Activated CD4-positive, alpha-beta T cell treated with anti-CD3 and anti-CD28 coated beads for 36 hours (primary cell): ENCODE data around the gene FMNL2. TPM values are rescaled to one million over a fixed set of nuclear protein-coding genes. Genes with fewer than 3 reads are reported as not detected.

ENCODE experiments used
- ATAC-seq: fragments of 200-7000 bp; cut with Tn5 transposase; one replicate; pipeline ENCODE4 v1.10.0; 2021; ENCODE audit warnings: mild to moderate bottlenecking, moderate library complexity
- CTCF ChIA-PET: fragments of 350-600 bp; sonication (Branson Sonifier 250); formaldehyde crosslinking; loops from one replicate; lab custom pipeline; 2021; ENCODE audit warnings: antibody characterized with exemption; lab: Charles Lee
- POLR2A ChIA-PET: fragments of 350-600 bp; sonication (Branson Sonifier 250); formaldehyde crosslinking; loops from one replicate; lab custom pipeline; 2021; ENCODE audit warnings: antibody characterized with exemption, inconsistent platforms; lab: Charles Lee
- DNase-seq: peaks from one replicate; pipeline ENCODE4 v3.0.0-alpha.2; 2020
- H3K27ac Mint-ChIP-seq: one replicate; pipeline ENCODE4 v1.8.0; 2021; ENCODE audit warnings: mixed read lengths
- H3K27me3 Mint-ChIP-seq: one replicate; pipeline ENCODE4 v1.8.0; 2021; ENCODE audit warnings: mixed read lengths
- H3K36me3 Mint-ChIP-seq: one replicate; pipeline ENCODE4 v1.8.0; 2021; ENCODE audit warnings: low read depth, mixed read lengths
- H3K4me1 Mint-ChIP-seq: one replicate; pipeline ENCODE4 v1.8.0; 2021; ENCODE audit warnings: mixed read lengths
- H3K4me3 Mint-ChIP-seq: one replicate; pipeline ENCODE4 v1.8.0; 2021; ENCODE audit warnings: mild to moderate bottlenecking, moderate library complexity, mixed read lengths
- H3K9me3 Mint-ChIP-seq: one replicate; pipeline ENCODE4 v1.8.0; 2021; ENCODE audit warnings: low read depth, mixed read lengths
- intact Hi-C, 2 experiments: fragments of 100-400 bp; cut with DNase I in 1 of 2; cut with micrococcal nuclease in 1 of 2; formaldehyde crosslinking; loops; one replicate each; pipeline versions ENCODE4 v1.14.2 to v1.15.1; 2022 to 2024; cut with DNase I, micrococcal nuclease
- total RNA-seq, 2 experiments: library from RNA; stranded (reverse); gene quantifications; one replicate each; pipeline ENCODE4 v1.2.3, GENCODE V29; 2021

The FMNL2 gene
- total RNA-seq, 2 experiments from 2014 or later, result 3.0 to 3.3 TPM

DNA sequence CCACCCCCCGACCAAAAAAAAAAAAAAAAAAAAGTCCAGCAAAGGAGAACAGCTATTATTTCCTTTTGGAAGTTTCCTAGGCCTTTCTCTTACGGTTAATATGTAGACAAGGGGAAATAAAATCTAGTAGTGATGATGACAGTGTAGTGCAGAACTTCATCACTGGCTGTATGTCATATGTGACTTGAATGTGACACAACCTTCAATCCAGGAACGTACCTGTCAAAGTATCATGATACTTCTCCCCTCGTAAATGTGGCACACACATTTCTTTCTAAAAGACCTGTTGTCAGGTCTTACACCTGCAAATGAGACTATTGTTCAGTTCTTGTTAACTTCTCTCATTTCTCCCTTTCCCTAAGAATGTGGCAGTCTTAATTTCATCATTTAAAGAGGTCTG is 208.7 kb downstream of the FMNL2 start:
- DNase-seq (no peak), ATAC-seq (no peak)
- H3K27ac Mint-ChIP-seq, result no peak overlapping the region
- POLR2A ChIA-PET, result no interaction called here
- no peaks in the 10 kb centered on the region for H3K4me1 Mint-ChIP-seq
- H3K9me3 Mint-ChIP-seq, result no peaks in the 10 kb centered on the region
- H3K27me3 Mint-ChIP-seq, result no peaks in the 10 kb centered on the region
- intact Hi-C loops, result no loop called here
- no peak overlapping the region for H3K4me3 Mint-ChIP-seq
- no peaks in the 10 kb centered on the region for H3K36me3 Mint-ChIP-seq
- CTCF ChIA-PET, result interaction anchor here (0.6 to 0.8 kb wide), 2 partner anchors 12 to 340 kb away, joined by 3 to 5 read pairs; no protein-coding TSS in a partner anchor

DNA sequence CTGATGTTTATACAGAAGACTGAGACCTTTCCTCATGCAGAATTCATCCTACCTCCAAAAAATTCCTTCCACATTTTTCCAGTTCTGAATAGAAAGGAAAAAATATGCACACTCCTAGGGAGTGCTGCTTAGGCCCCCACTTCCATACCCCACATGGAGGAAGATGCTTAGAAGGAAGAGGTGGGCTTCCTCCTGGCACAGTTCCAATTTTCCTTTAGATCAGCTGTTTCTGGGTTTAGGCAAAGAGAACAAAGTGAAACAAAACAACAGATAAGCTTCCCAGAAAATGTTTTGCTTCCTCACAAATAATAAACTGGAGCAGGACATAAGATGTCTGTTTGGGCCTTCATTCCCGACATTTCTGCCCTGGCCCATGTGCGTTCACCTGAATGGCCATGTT is 209.7 kb downstream of the FMNL2 start:
- DNase-seq, result no peak
- ATAC-seq, result no peak
- intact Hi-C loops, result no loop called here
- Mint-ChIP-seq H3K4me3 (no peak overlapping the region), H3K4me1 (no peaks in the 10 kb centered on the region), H3K27ac (no peak overlapping the region), H3K36me3 (no peaks in the 10 kb centered on the region), H3K9me3 (no peaks in the 10 kb centered on the region), H3K27me3 (no peaks in the 10 kb centered on the region)
- ChIA-PET CTCF (interaction anchor here (1.2 kb wide), 1 partner anchor 519 kb away, joined by 3 read pairs; no protein-coding TSS in a partner anchor), POLR2A (no interaction called here)

DNA sequence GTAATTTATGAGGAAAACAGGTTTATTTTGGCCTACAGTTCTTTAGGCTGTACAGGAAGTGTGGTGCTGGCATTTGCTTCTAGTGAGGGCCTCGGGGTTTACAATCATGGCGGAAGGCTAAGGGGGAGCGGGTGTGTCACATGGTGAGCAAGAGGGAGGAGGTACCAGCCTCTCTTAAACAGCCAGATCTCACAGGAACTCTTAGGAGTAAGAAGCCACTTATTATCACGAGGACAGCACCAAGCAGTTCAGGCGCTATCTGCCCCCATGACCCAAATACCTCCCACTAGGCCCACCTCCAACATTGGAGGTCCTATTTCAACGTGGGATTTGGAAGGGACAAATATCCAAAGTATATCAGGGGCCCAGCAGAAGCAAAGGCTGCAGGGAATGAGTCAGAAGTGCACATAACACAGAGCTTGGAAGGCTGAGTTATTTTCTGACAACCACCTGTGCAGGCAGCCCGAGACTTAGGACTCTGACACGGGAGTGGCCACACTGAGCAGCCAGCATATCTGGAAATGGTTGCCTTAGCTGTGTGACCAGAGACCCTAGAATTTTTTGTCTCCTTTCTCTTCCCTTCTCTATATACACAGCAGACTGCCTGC is 211.4 kb downstream of the FMNL2 start:
- DNase-seq, result no peak
- intact Hi-C loops, result no loop called here
- Mint-ChIP-seq H3K4me3 (no peak overlapping the region), H3K4me1 (no peaks in the 10 kb centered on the region), H3K9me3 (no peaks in the 10 kb centered on the region), H3K36me3 (no peaks in the 10 kb centered on the region), H3K27ac (no peak overlapping the region), H3K27me3 (no peaks in the 10 kb centered on the region)
- ATAC-seq, result no peak
- POLR2A ChIA-PET, result no interaction called here
- CTCF ChIA-PET, result no interaction called here

DNA sequence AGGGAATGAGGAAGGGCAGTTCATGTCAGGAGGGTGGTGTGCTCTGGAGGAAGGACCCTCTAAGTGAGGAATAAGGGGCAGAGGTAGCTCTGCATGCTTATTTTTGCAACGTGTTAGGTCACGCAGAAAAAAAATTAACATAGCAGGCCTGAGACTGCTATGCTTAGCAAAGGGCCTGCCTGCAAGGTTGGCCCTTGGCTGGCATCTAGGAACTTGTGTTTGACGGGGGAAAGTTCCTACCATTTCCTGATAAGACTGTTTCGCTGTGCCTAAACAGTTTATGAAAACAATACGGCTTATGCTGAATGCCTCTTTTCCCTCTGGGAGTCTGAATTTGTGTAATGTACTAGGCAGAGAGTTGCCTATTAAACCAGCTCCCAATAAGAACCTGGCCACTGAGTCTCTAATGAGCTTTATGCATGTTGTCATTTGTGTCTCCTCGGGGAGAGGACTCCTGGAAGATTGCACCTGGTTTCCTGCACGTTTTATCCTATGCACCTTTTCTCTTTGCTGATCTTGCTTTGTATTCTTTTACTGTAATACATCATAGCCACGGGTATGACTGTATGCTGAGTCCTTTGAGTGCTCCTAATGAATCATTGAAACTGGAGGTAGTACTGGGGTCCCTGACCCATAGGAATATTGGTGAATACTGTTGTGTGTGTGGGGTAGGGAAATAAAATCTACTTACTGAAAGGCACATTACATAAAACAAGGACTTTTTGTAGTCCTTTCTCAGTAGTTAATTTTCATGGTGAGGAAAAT is 213.3 kb downstream of the FMNL2 start:
- H3K4me1 Mint-ChIP-seq, result no peaks in the 10 kb centered on the region
- H3K9me3 Mint-ChIP-seq, result no peaks in the 10 kb centered on the region
- intact Hi-C loops, result no loop called here
- CTCF ChIA-PET, result interaction anchor here (0.7 to 1.4 kb wide), 3 partner anchors 86 to 522 kb away, joined by 3 read pairs; no protein-coding TSS in a partner anchor
- no peaks in the 10 kb centered on the region for H3K27me3 Mint-ChIP-seq
- ATAC-seq, result no peak
- POLR2A ChIA-PET, result no interaction called here
- no peak for DNase-seq
- H3K27ac Mint-ChIP-seq, result no peak overlapping the region
- H3K36me3 Mint-ChIP-seq, result no peaks in the 10 kb centered on the region
- H3K4me3 Mint-ChIP-seq, result no peak overlapping the region

DNA sequence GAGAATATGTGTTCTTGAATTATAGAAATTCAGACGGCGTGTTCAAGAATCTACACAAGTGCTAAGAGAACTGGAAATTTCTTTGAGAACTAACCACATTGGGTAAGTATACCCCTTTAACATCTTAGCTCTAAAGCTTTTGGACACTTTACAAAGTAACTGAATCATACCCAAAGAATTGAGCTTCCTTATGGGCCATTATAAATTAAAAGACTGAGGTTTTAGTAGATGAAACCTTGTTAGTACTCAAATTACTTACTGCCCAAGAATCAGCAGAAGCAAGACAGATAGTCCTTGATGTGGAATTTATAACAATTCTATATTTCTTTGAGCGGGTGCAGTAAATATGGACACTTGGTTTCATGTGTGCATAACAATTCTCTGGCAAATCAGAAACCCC is 214.0 kb downstream of the FMNL2 start:
- intact Hi-C loops, result no loop called here
- Mint-ChIP-seq H3K36me3 (no peaks in the 10 kb centered on the region), H3K27ac (no peak overlapping the region), H3K4me1 (no peaks in the 10 kb centered on the region), H3K27me3 (no peaks in the 10 kb centered on the region), H3K9me3 (no peaks in the 10 kb centered on the region), H3K4me3 (no peak overlapping the region)
- DNase-seq (no peak), ATAC-seq (no peak)
- POLR2A ChIA-PET, result no interaction called here
- CTCF ChIA-PET, result interaction anchor here (0.6 to 1.4 kb wide), 4 partner anchors 87 to 892 kb away, joined by 3 read pairs; no protein-coding TSS in a partner anchor

DNA sequence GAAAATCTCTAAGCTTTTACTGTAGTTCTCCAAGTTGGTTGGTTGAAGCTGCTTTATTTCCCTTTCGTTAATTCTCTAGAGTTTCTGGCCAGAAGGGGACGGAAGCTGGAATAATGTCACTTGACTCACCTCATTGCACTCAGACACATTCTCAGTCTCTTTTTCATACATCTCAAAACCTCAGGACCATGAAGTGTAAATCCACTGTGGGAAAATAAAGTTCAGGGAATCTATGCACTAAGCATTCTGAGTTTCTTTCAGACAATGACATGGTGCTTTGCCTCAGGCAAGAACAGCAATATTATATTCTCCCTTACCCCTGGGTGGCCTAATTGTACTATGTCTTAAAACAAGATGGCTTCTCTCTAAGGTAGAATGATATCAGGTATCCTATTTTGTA is 214.4 kb downstream of the FMNL2 start:
- POLR2A ChIA-PET, result no interaction called here
- Mint-ChIP-seq H3K27ac (no peak overlapping the region), H3K9me3 (no peaks in the 10 kb centered on the region), H3K36me3 (no peaks in the 10 kb centered on the region), H3K4me1 (no peaks in the 10 kb centered on the region), H3K4me3 (no peak overlapping the region), H3K27me3 (peaks cover 2% of the 10 kb centered on the region)
- intact Hi-C loops, result no loop called here
- ATAC-seq, result no peak
- CTCF ChIA-PET, result interaction anchor here (0.6 to 1.4 kb wide), 3 partner anchors 87 to 892 kb away, joined by 3 read pairs; no protein-coding TSS in a partner anchor
- DNase-seq, result no peak

DNA sequence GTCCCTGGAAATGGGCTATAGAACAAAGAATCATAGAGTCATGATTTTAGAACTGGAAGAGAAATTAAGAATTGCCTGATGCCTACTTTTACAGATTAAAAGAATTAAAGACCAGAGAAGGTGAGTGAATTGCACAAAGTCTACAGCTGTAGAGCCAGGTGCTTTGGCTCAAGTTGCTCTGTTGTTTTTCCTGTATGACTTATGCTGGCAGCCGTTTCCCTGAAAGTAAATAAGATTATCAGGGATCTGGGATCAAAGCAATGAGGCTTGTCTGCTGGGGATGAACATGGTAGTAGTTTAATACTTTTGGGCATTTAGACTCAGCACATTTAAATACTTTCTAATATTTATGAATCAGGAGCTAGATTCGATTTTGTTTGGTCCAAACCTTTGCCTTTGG is 215.4 kb downstream of the FMNL2 start:
- Mint-ChIP-seq H3K36me3 (no peaks in the 10 kb centered on the region), H3K4me3 (no peak overlapping the region), H3K27me3 (peaks cover 4% of the 10 kb centered on the region), H3K27ac (no peak overlapping the region), H3K9me3 (no peaks in the 10 kb centered on the region), H3K4me1 (no peaks in the 10 kb centered on the region)
- ChIA-PET CTCF (no interaction called here), POLR2A (no interaction called here)
- DNase-seq (no peak), ATAC-seq (no peak)
- intact Hi-C loops, result no loop called here

DNA sequence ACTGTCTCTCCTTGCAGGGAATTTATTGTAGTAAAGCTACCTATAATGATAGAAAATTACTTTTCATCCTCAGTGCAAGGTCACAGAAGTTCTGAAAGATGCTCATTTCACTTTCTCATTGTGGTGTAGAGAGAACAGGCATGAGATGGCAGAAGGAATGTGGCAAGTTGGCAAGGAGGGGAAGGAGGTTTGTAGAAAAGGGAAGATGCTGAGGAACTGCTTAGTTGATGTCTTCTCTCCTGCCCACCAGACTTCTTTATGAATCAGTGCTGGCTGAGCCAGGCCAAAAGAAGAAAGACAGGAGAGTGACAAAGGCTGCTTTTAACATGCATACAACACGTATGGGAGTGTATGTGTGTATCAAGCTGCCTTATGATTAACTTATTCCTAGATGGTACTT is 217.9 kb downstream of the FMNL2 start:
- H3K36me3 Mint-ChIP-seq, result no peaks in the 10 kb centered on the region
- no peak for DNase-seq
- POLR2A ChIA-PET, result no interaction called here
- no peaks in the 10 kb centered on the region for H3K4me1 Mint-ChIP-seq
- CTCF ChIA-PET, result no interaction called here
- H3K9me3 Mint-ChIP-seq, result no peaks in the 10 kb centered on the region
- intact Hi-C loops, result no loop called here
- no peak overlapping the region for H3K27ac Mint-ChIP-seq
- no peak for ATAC-seq
- H3K4me3 Mint-ChIP-seq, result no peak overlapping the region
- peaks cover 5% of the 10 kb centered on the region for H3K27me3 Mint-ChIP-seq

DNA sequence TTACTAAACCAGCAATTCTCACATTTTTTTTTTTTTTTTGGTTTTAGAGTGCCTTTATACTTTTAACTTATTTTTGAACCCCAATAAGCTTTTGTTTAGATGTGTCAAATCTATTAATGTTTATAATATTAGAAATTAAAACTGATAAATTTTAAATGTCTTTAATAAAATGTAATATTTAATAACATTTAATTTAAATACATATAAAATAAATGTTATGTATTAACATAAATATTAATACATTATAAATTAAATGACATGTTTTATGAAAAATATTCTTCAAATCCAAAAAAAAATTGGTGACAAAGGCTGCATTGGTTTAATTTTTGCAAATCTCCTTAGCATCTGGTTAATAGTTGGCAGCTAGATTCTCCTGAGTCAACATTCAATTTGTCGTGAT is 218.5 kb downstream of the FMNL2 start:
- Mint-ChIP-seq H3K27ac (no peak overlapping the region), H3K36me3 (no peaks in the 10 kb centered on the region), H3K4me1 (no peaks in the 10 kb centered on the region), H3K9me3 (no peaks in the 10 kb centered on the region), H3K27me3 (peaks cover 5% of the 10 kb centered on the region), H3K4me3 (no peak overlapping the region)
- no peak for DNase-seq
- intact Hi-C loops, result no loop called here
- no peak for ATAC-seq
- ChIA-PET POLR2A (no interaction called here), CTCF (no interaction called here)

DNA sequence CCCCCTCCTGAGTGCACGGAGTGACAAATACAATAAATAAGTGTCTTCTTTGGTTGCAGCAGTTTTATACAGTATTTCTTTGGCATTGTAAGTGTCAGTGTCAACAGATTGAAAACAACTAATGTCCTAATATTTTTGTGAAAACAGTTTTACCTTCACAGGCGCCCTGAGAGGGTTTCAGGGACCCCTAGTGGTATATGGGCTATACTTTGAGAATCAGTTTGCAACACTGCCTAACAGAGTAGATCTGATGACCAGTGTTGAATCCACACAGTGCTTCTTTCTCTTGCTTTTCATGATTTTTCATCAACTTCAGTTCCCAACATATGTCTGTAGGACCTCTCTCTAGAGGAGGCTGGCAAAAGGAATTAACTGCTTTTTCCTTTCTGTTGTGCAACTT is 220.1 kb downstream of the FMNL2 start:
- Mint-ChIP-seq H3K27me3 (peaks cover 5% of the 10 kb centered on the region), H3K4me3 (no peak overlapping the region), H3K9me3 (no peaks in the 10 kb centered on the region), H3K36me3 (no peaks in the 10 kb centered on the region), H3K27ac (no peak overlapping the region), H3K4me1 (no peaks in the 10 kb centered on the region)
- ChIA-PET CTCF (interaction anchor here (2.0 kb wide), 1 partner anchor 12 kb away, joined by 4 read pairs; no protein-coding TSS in a partner anchor), POLR2A (no interaction called here)
- no peak for ATAC-seq
- intact Hi-C loops, result no loop called here
- no peak for DNase-seq

DNA sequence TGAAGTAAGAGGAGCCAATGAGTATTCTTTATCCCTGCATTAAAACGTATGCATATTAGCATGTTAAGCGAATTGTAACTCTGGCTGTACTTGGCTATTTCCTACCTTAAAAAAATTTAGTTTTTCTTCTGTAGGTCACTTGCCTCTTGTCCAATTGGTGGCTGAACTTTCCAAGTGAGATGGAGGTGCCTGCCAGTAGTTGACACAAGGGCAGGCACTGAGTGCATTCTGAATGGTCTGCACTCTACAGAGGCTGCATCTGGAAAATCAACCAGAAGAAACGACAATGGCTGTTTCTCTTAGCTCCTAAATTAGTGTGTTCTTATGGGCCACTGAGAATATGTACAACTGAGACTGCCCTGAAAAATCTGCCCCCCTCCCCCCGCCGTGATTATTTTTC is 221.5 kb downstream of the FMNL2 start:
- POLR2A ChIA-PET, result interaction anchor here (0.6 kb wide), 1 partner anchor 13 kb away, joined by 3 read pairs; no protein-coding TSS in a partner anchor

More for the DNA sequence above, 221.5 kb downstream of the FMNL2 start:
- Mint-ChIP-seq H3K4me3 (no peak overlapping the region), H3K27me3 (peaks cover 5% of the 10 kb centered on the region), H3K36me3 (no peaks in the 10 kb centered on the region), H3K9me3 (no peaks in the 10 kb centered on the region), H3K27ac (no peak overlapping the region), H3K4me1 (no peaks in the 10 kb centered on the region)
- intact Hi-C loops, result no loop called here
- CTCF ChIA-PET, result interaction anchor here (0.7 to 2.0 kb wide), 2 partner anchors 11 to 353 kb away, joined by 4 read pairs; no protein-coding TSS in a partner anchor
- DNase-seq, result no peak
- ATAC-seq, result no peak
